H9 (cell line): ENCODE measurements around the gene PRKD3. TPM values are rescaled to one million over a fixed set of nuclear protein-coding genes. Genes with fewer than 3 reads are reported as not detected.

Experiments
- DNase-seq: peaks from one replicate; pipeline ENCODE4 v3.0.0-alpha.2; 2017
- H2AFZ ChIP-seq: one replicate; pipeline ENCODE4 v1.6.1; 2013; ENCODE audit warnings: mild to moderate bottlenecking, low read length, control low read depth, moderate library complexity
- H2AK5ac ChIP-seq: 2 replicates; pipeline ENCODE4 v1.6.1; 2013; ENCODE audit warnings: low read length, control low read depth, mixed read lengths; ENCODE audit not compliant: insufficient read length
- H2BK120ac ChIP-seq: one replicate; pipeline ENCODE4 v1.6.1; 2013; ENCODE audit warnings: low read depth, mild to moderate bottlenecking, low read length, control low read depth, inconsistent platforms; ENCODE audit not compliant: poor library complexity, severe bottlenecking
- H2BK12ac ChIP-seq: 2 replicates; pipeline ENCODE4 v1.6.1; 2013; ENCODE audit warnings: low read length, control low read depth, mixed read lengths, low read depth; ENCODE audit not compliant: insufficient read length
- H2BK15ac ChIP-seq: 2 replicates; pipeline ENCODE4 v1.6.1; 2013; ENCODE audit warnings: low read depth, low read length, control low read depth
- H2BK20ac ChIP-seq: one replicate; pipeline ENCODE4 v1.6.1; 2013; ENCODE audit warnings: low read depth, mild to moderate bottlenecking, low read length, control low read depth, inconsistent platforms; ENCODE audit not compliant: poor library complexity, severe bottlenecking
- H2BK5ac ChIP-seq: 2 replicates; pipeline ENCODE4 v1.6.1; 2013; ENCODE audit warnings: low read length, control low read depth, mixed read lengths; ENCODE audit not compliant: insufficient read length
- H3K14ac ChIP-seq: 2 replicates; pipeline ENCODE4 v1.6.1; 2013; ENCODE audit warnings: low read length, control low read depth; ENCODE audit not compliant: insufficient read depth
- H3K18ac ChIP-seq: 2 replicates; pipeline ENCODE4 v1.6.1; 2013; ENCODE audit warnings: low read depth, mild to moderate bottlenecking, mixed read lengths, low read length, control low read depth; ENCODE audit not compliant: insufficient read length
- H3K23ac ChIP-seq: 2 replicates; pipeline ENCODE4 v1.6.1; 2013; ENCODE audit warnings: low read length, control low read depth, mixed read lengths, low read depth; ENCODE audit not compliant: insufficient read length
- H3K23me2 ChIP-seq: 2 replicates; pipeline ENCODE4 v1.6.1; 2013; ENCODE audit warnings: low read depth, mild to moderate bottlenecking, mixed read lengths, low read length, control low read depth; ENCODE audit not compliant: insufficient read length, poor library complexity, severe bottlenecking
- H3K27ac ChIP-seq: 2 replicates; pipeline ENCODE4 v1.5.1; 2013; ENCODE audit warnings: low read length, control low read depth, mixed read lengths, low read depth; ENCODE audit not compliant: insufficient read length
- H3K27me3 ChIP-seq: 2 replicates; pipeline ENCODE4 v1.6.1; 2013; ENCODE audit warnings: low read length, control low read depth, inconsistent platforms; ENCODE audit not compliant: insufficient read depth
- H3K4ac ChIP-seq: 2 replicates; pipeline ENCODE4 v1.6.1; 2013; ENCODE audit warnings: low read depth, mild to moderate bottlenecking, control low read depth, inconsistent platforms, low read length, moderate library complexity
- H3K4me1 ChIP-seq: 2 replicates; pipeline ENCODE4 v1.6.1; 2013; ENCODE audit warnings: low read length, control low read depth, inconsistent platforms; ENCODE audit not compliant: insufficient read depth
- H3K4me2 ChIP-seq: 2 replicates; pipeline ENCODE4 v1.6.1; 2013; ENCODE audit warnings: low read length, control low read depth, mixed read lengths; ENCODE audit not compliant: insufficient read length, insufficient read depth
- H3K56ac ChIP-seq: 2 replicates; pipeline ENCODE4 v1.6.1; 2013; ENCODE audit warnings: low read depth, mild to moderate bottlenecking, mixed read lengths, low read length, control low read depth; ENCODE audit not compliant: insufficient read length
- H3K79me1 ChIP-seq: 2 replicates; pipeline ENCODE4 v1.6.1; 2013; ENCODE audit warnings: low read depth, mild to moderate bottlenecking, moderate library complexity, low read length, control low read depth, inconsistent platforms; ENCODE audit not compliant: insufficient read depth, poor library complexity, severe bottlenecking
- H3K79me2 ChIP-seq: 2 replicates; pipeline ENCODE4 v1.6.1; 2013; ENCODE audit warnings: low read length, control low read depth, inconsistent platforms; ENCODE audit not compliant: insufficient read depth
- H3K9ac ChIP-seq: 2 replicates; pipeline ENCODE4 v1.6.1; 2013; ENCODE audit warnings: low read length, control low read depth, mixed read lengths; ENCODE audit not compliant: insufficient read length; ENCODE audit errors: extremely low read depth
- H3K9me3 ChIP-seq: one replicate; pipeline ENCODE4 v1.6.1; 2013; ENCODE audit warnings: low read depth, low read length, inconsistent platforms; ENCODE audit not compliant: control insufficient read depth
- H3T11ph ChIP-seq: one replicate; pipeline ENCODE4 v1.6.1; 2013; ENCODE audit warnings: mild to moderate bottlenecking, low read length, control low read depth, inconsistent platforms
- H4K20me1 ChIP-seq: one replicate; pipeline ENCODE4 v1.6.1; 2013; ENCODE audit not compliant: control insufficient read depth, insufficient read length, insufficient read depth
- H4K5ac ChIP-seq: 2 replicates; pipeline ENCODE4 v1.6.1; 2013; ENCODE audit warnings: low read depth, mild to moderate bottlenecking, mixed read lengths, low read length, control low read depth; ENCODE audit not compliant: insufficient read length
- H4K8ac ChIP-seq: replicated peaks from 2 replicates; pipeline ENCODE4 v1.6.1; 2013; ENCODE audit warnings: low read length, control low read depth, mixed read lengths, low read depth; ENCODE audit not compliant: insufficient read length
- H4K91ac ChIP-seq: 2 replicates; pipeline ENCODE4 v1.6.1; 2013; ENCODE audit warnings: low read depth, mild to moderate bottlenecking, moderate library complexity, mixed read lengths, low read length, control low read depth; ENCODE audit not compliant: insufficient read length
- H3K27ac Mint-ChIP-seq, 3 experiments: 2 replicates in 2 of 3; 3 replicates in 1 of 3; pipeline ENCODE4 v1.8.0; 2020 to 2021; ENCODE audit warnings: mixed read lengths in 3 of 3, mild to moderate bottlenecking in 1 of 3, moderate library complexity in 1 of 3
- H3K27me3 Mint-ChIP-seq: 2 replicates; pipeline ENCODE4 v1.8.0; 2021; ENCODE audit warnings: low read depth, mild to moderate bottlenecking, moderate library complexity, mixed read lengths
- H3K36me3 Mint-ChIP-seq, 3 experiments: 2 replicates in 2 of 3; 3 replicates in 1 of 3; pipeline ENCODE4 v1.8.0; 2020 to 2021; ENCODE audit warnings: low read depth in 3 of 3, mixed read lengths in 3 of 3; ENCODE audit not compliant: insufficient read depth in 1 of 3
- H3K4me1 Mint-ChIP-seq, 2 experiments: 2 replicates each; pipeline ENCODE4 v1.8.0; 2020; ENCODE audit warnings: mixed read lengths in 2 of 2
- H3K4me3 Mint-ChIP-seq, 2 experiments: 2 replicates in 1 of 2; 3 replicates in 1 of 2; pipeline ENCODE4 v1.8.0; 2020 to 2021; ENCODE audit warnings: mild to moderate bottlenecking in 2 of 2, mixed read lengths in 2 of 2, moderate library complexity in 1 of 2
- H3K9me3 Mint-ChIP-seq, 2 experiments: 2 replicates in 1 of 2; 3 replicates in 1 of 2; pipeline ENCODE4 v1.8.0; 2020; ENCODE audit warnings: mild to moderate bottlenecking in 2 of 2, mixed read lengths in 2 of 2, moderate library complexity in 1 of 2
- CTCF ChIP-seq: fragments of 200-600 bp; sonication (generic); conservative IDR thresholded peaks from 3 replicates; pipeline ENCODE4 v1.8.0; 2021; ENCODE audit warnings: antibody characterized with exemption, mild to moderate bottlenecking
- WGBS: extraction: QIAGEN DNeasy Blood & Tissue Kit; methylation state at CpG from one replicate; pipeline ENCODE4 v1.1.7; 2013; ENCODE audit warnings: missing lambda C conversion rate, low lambda C conversion rate, mixed read lengths; ENCODE audit not compliant: insufficient read length; ENCODE audit errors: extremely low coverage; 5-methylcytosine and 5-hydroxymethylcytosine counted together
- total RNA-seq: library from RNA; stranded (reverse); gene quantifications from 2 replicates; pipeline ENCODE4 v1.2.1, GENCODE V29; 2021

PRKD3 gene
- total RNA-seq, 1 experiment from 2014 or later: 63.3 TPM

DNA sequence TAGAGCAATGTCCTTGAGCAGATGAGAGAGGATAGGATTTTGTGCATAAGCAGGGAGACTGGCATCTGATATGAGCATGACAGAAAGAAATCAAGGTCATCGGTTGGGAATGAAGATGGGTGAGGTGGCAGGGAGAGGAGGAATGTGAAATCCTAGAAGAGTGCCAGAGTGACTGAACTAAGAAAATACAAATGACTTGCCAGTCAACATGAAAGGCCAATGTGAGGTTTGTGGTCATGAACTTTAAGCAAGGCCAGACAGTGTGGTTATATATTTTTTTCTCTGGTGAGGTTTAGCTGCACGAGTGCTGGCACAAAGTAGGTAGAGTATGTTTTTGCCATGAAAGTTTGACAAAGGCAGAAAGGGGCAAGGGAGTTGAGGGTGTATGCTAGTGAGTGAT is 41.0 kb upstream of the PRKD3 start:
- Histone ChIP-seq H3K27ac (no peak overlapping the region), H3K4ac (no peak overlapping the region), H2AFZ (no peak overlapping the region), H2BK15ac (no peak overlapping the region), H2BK20ac (no peak overlapping the region), H3K23me2 (no peaks in the 10 kb centered on the region), H3K56ac (no peak overlapping the region), H3K79me2 (no peaks in the 10 kb centered on the region), H3K79me1 (no peaks in the 10 kb centered on the region), H2BK5ac (no peak overlapping the region), H3K4me1 (no peaks in the 10 kb centered on the region; the same call in 1 of the 2 replicates), H3K23ac (no peak overlapping the region), H4K8ac (no peak overlapping the region), H3T11ph (no peak overlapping the region), H3K9me3 (no peaks in the 10 kb centered on the region), H2BK120ac (no peak overlapping the region), H3K14ac (no peak overlapping the region), H3K9ac (no peak overlapping the region), H3K27me3 (no peaks in the 10 kb centered on the region), H2BK12ac (no peak overlapping the region), H2AK5ac (no peak overlapping the region), H3K18ac (no peak overlapping the region), H3K4me2 (no peak overlapping the region), H4K20me1 (no peaks in the 10 kb centered on the region), H4K91ac (no peak overlapping the region), H4K5ac (no peak overlapping the region)
- TF ChIP-seq CTCF: no peak
- Mint-ChIP-seq H3K27me3 (no peaks in the 10 kb centered on the region), H3K27ac (no peak overlapping the region), H3K4me3 (no peak overlapping the region), H3K4me1 (no peaks in the 10 kb centered on the region), H3K36me3 (no peaks in the 10 kb centered on the region), H3K9me3 (no peaks in the 10 kb centered on the region)
- DNase-seq: no peak
- WGBS: no CpG with 5 or more reads among the region's 2 CpGs
